Effector CD8-positive, alpha-beta T cell (primary cell): ENCODE results near the gene MZT2A.
"Not testable (repeated sequence)": the region's sequence is repeated elsewhere in the genome, so short reads cannot be mapped to it uniquely, and the experiment has no call there.

ENCODE experiments used
- DNase-seq: peaks from one replicate; lab custom pipeline; 2025; lab: John Stamatoyannopoulos, UW

MZT2A gene

GRCh38 chr2:131491469-131491836, 744 bp downstream of the MZT2A start:
- not testable (repeated sequence) for DNase-seq

- DNase-seq, result not testable (repeated sequence)
Measured at GRCh38 chr2:131490616-131491468, 1.4 kb downstream of the MZT2A start.

GRCh38 chr2:131488306-131489205, 3.6 kb downstream of the MZT2A start:
- no peak for DNase-seq

GRCh38 chr2:131486201-131486902, 5.8 kb downstream of the MZT2A start:
- DNase-seq, result not testable (repeated sequence)

GRCh38 chr2:131484906-131485460, 7.2 kb downstream of the MZT2A start:
- not testable (repeated sequence) for DNase-seq

GRCh38 chr2:131483981-131484820, 8.0 kb downstream of the MZT2A start:
- DNase-seq, result not testable (repeated sequence)

GRCh38 chr2:131482506-131483155, 9.6 kb downstream of the MZT2A start:
- DNase-seq, result not testable (repeated sequence)

- DNase-seq, result not testable (repeated sequence)
Measured at GRCh38 chr2:131480351-131480750, 11.8 kb downstream of the MZT2A start.

- DNase-seq, result not testable (repeated sequence)
Measured at GRCh38 chr2:131478850-131479461, 13.2 kb downstream of the MZT2A start.

GRCh38 chr2:131478074-131478849, 13.9 kb downstream of the MZT2A start:
- not testable (repeated sequence) for DNase-seq

- DNase-seq, result not testable (repeated sequence)
Measured at GRCh38 chr2:131477227-131477626, 15.0 kb downstream of the MZT2A start.

- DNase-seq, result not testable (repeated sequence)
Measured at GRCh38 chr2:131476363-131476762, 15.8 kb downstream of the MZT2A start.

GRCh38 chr2:131475831-131476230, 16.4 kb downstream of the MZT2A start, which contains the start of gene TUBA3D:
Gene TUBA3D (plus strand): TSS chr2:131476119. CDS start chr2:131476200, 81 bp downstream.
- no peak for DNase-seq

GRCh38 chr2:131473266-131473665, 18.9 kb downstream of the MZT2A start:
- DNase-seq, result not testable (repeated sequence)

- DNase-seq, result not testable (repeated sequence)
Measured at GRCh38 chr2:131471624-131472023, 20.6 kb downstream of the MZT2A start.

GRCh38 chr2:131470944-131471343, 21.3 kb downstream of the MZT2A start:
- DNase-seq, result not testable (repeated sequence)

GRCh38 chr2:131467722-131468121, 24.5 kb downstream of the MZT2A start:
- DNase-seq, result not testable (repeated sequence)

GRCh38 chr2:131454914-131455313, 37.3 kb downstream of the MZT2A start:
- DNase-seq, result not testable (repeated sequence)
